HG03460 (cell line): Measurements from ENCODE around the gene ZNF462.
"Not testable (repeated sequence)": the region's sequence is repeated elsewhere in the genome, so short reads cannot be mapped to it uniquely, and the experiment has no call there.

Experiments
- ATAC-seq: cut with Tn5 transposase; IDR thresholded peaks from one replicate; pipeline ENCODE4 v1.9.1; 2021; ENCODE audit not compliant: unreplicated experiment

ZNF462 gene

GRCh38 chr9:106862821-106863720 lies at the start of gene ZNF462:
Gene ZNF462 (plus strand): TSS chr9:106863166. CDS start chr9:106923384, 60,218 bp downstream.
- ATAC-seq: no peak

GRCh38 chr9:106816524-106816923 lies 46.4 kb upstream of the ZNF462 start:
- ATAC-seq: no peak

- no peak for ATAC-seq
Measured at GRCh38 chr9:106818034-106818433, 44.9 kb upstream of the ZNF462 start.

- no peak for ATAC-seq
Measured at GRCh38 chr9:106820866-106821265, 42.1 kb upstream of the ZNF462 start.

- no peak for ATAC-seq
Measured at GRCh38 chr9:106828070-106828469, 34.9 kb upstream of the ZNF462 start.

- no peak for ATAC-seq
Measured at GRCh38 chr9:106828965-106829364, 34.0 kb upstream of the ZNF462 start.

GRCh38 chr9:106829666-106830408 lies 33.1 kb upstream of the ZNF462 start:
- no peak for ATAC-seq

- ATAC-seq: no peak
Measured at GRCh38 chr9:106830527-106831150, 32.3 kb upstream of the ZNF462 start.

- no peak for ATAC-seq
Measured at GRCh38 chr9:106834888-106835287, 28.1 kb upstream of the ZNF462 start.

GRCh38 chr9:106835840-106836239 lies 27.1 kb upstream of the ZNF462 start:
- no peak for ATAC-seq

GRCh38 chr9:106843371-106843770 lies 19.6 kb upstream of the ZNF462 start:
- no peak for ATAC-seq

- no peak for ATAC-seq
Measured at GRCh38 chr9:106846307-106846706, 16.7 kb upstream of the ZNF462 start.

GRCh38 chr9:106846857-106847256 lies 16.1 kb upstream of the ZNF462 start:
- no peak for ATAC-seq

- ATAC-seq: not testable (repeated sequence)
Measured at GRCh38 chr9:106851640-106852039, 11.3 kb upstream of the ZNF462 start.

GRCh38 chr9:106857811-106858470 lies 5.0 kb upstream of the ZNF462 start:
- ATAC-seq: no peak

- no peak for ATAC-seq
Measured at GRCh38 chr9:106859957-106860720, 2.8 kb upstream of the ZNF462 start.

- no peak for ATAC-seq
Measured at GRCh38 chr9:106860721-106861639, 2.0 kb upstream of the ZNF462 start.

GRCh38 chr9:106861640-106862109 lies 1.3 kb upstream of the ZNF462 start:
- ATAC-seq: no peak
